K562 (cell line): ENCODE data around the gene DNAJC1. TPM values are rescaled to one million over a fixed set of nuclear protein-coding genes. Genes with fewer than 3 reads are reported as not detected.
"Not testable (repeated sequence)": the region's sequence is repeated elsewhere in the genome, so short reads cannot be mapped to it uniquely, and the experiment has no call there.

ENCODE experiments used
- ATAC-seq: fragments of 200-7000 bp; cut with Tn5 transposase; 3 replicates; pipeline ENCODE4 v1.9.1; 2020; ENCODE audit warnings: moderate library complexity
- BruUV-seq: library from RNA; stranded (reverse); fragments of 400-500 nt; replicated peaks from 2 replicates; lab custom pipeline; 2021; lab: Mats Ljungman, UMichigan
- CTCF ChIA-PET: fragments of 300-600 bp; formaldehyde crosslinking; extraction: SDS; loops from one replicate; lab custom pipeline; 2021; ENCODE audit warnings: low intra/inter-chr PET ratio; lab: Yijun Ruan, JAX
- POLR2A ChIA-PET: fragments of 300-600, 350-650 bp; sonication (Branson Sonifier 250); formaldehyde crosslinking; extraction: SDS; loops from one replicate; lab custom pipeline; 2021; ENCODE audit warnings: antibody characterized with exemption, inconsistent platforms; lab: Yijun Ruan, JAX
- DNase-seq, 4 experiments: peaks; one replicate each; pipeline versions ENCODE4 v3.0.0 to v3.0.0-alpha.2; 2011 to 2018; ENCODE audit warnings: low spot score in 3 of 4, mixed read lengths in 3 of 4; ENCODE audit errors: extremely low read depth in 1 of 4
- FAIRE-seq: peaks from 2 replicates; lab custom pipeline; 2011; peaks lifted over from hg19 to GRCh38; lab: Jason Lieb, UNC
- H2AFZ ChIP-seq: 2 replicates; pipeline ENCODE4 v1.6.0; 2011; ENCODE audit warnings: low read depth, low read length, control low read depth, inconsistent platforms
- H3K27ac ChIP-seq: fragments of 200-600 bp; 3 replicates; pipeline ENCODE4 v1.8.0; 2011; ENCODE audit warnings: low read depth, mild to moderate bottlenecking, control low read depth, inconsistent platforms, low read length, moderate library complexity, mixed read lengths; ENCODE audit errors: extremely low read depth
- H3K27me3 ChIP-seq, 2 experiments: fragments of 300-600 bp in 1 of 2; 2 replicates in 1 of 2; 3 replicates in 1 of 2; pipeline versions ENCODE4 v1.6.0 to v1.8.0; 2011; ENCODE audit warnings: inconsistent platforms in 2 of 2, low read length in 2 of 2, mild to moderate bottlenecking in 1 of 2, mixed read lengths in 1 of 2, moderate library complexity in 1 of 2; ENCODE audit not compliant: control insufficient read depth in 2 of 2, insufficient read depth in 2 of 2
- H3K36me3 ChIP-seq: fragments of 300-600 bp; 3 replicates; pipeline ENCODE4 v1.8.0; 2011; ENCODE audit warnings: mild to moderate bottlenecking, low read length, inconsistent platforms; ENCODE audit not compliant: control insufficient read depth, insufficient read depth
- H3K4me1 ChIP-seq, 2 experiments: fragments of 200-600 bp in 1 of 2; replicated peaks in 1 of 2; 2 replicates in 1 of 2; 3 replicates in 1 of 2; pipeline versions ENCODE4 v1.5.1 to v1.8.0; 2011; ENCODE audit warnings: inconsistent platforms in 2 of 2, low read length in 2 of 2, mild to moderate bottlenecking in 1 of 2, mixed read lengths in 1 of 2, moderate library complexity in 1 of 2; ENCODE audit not compliant: control insufficient read depth in 2 of 2, insufficient read depth in 2 of 2
- H3K4me2 ChIP-seq: 2 replicates; pipeline ENCODE4 v1.6.1; 2011; ENCODE audit warnings: low read length, control low read depth, inconsistent platforms, mixed read lengths; ENCODE audit not compliant: insufficient read depth
- H3K4me3 ChIP-seq: fragments of 200-600 bp; sonication (generic), shearing (Covaris generic); 2 replicates; pipeline ENCODE4 v1.5.1; 2016; ENCODE audit warnings: control low read depth, inconsistent platforms
- H3K79me2 ChIP-seq: fragments of 200-600 bp; 3 replicates; pipeline ENCODE4 v1.8.0; 2011; ENCODE audit warnings: low read length, inconsistent platforms; ENCODE audit not compliant: control insufficient read depth, insufficient read depth
- H3K9ac ChIP-seq, 2 experiments: 2 replicates each; pipeline versions ENCODE4 v1.6.0 to v1.6.1; 2011; ENCODE audit warnings: low read depth in 2 of 2, low read length in 2 of 2, control low read depth in 1 of 2, inconsistent platforms in 1 of 2, mild to moderate bottlenecking in 1 of 2, mixed read lengths in 1 of 2; ENCODE audit not compliant: insufficient read depth in 1 of 2
- H3K9me1 ChIP-seq: one replicate; pipeline ENCODE4 v1.6.0; 2011; ENCODE audit warnings: inconsistent platforms, mild to moderate bottlenecking, low read length, moderate library complexity; ENCODE audit not compliant: control insufficient read depth, insufficient read depth
- H3K9me3 ChIP-seq: replicated peaks from 2 replicates; pipeline ENCODE4 v1.5.1; 2011; ENCODE audit warnings: low read depth, low read length, inconsistent platforms; ENCODE audit not compliant: control insufficient read depth, insufficient read depth
- H4K20me1 ChIP-seq: replicated peaks from 2 replicates; pipeline ENCODE4 v1.6.1; 2011; ENCODE audit warnings: low read length, inconsistent platforms, mixed read lengths; ENCODE audit not compliant: control insufficient read depth, insufficient read depth
- C11orf30 ChIP-seq: fragments of 450-650 bp; IDR thresholded peaks from 2 replicates; pipeline ENCODE4 v1.6.1; 2016; ENCODE audit warnings: low read depth, mild to moderate bottlenecking
- ZBTB33 ChIP-seq: sonication (generic); formaldehyde crosslinking; IDR thresholded peaks from 2 replicates; pipeline ENCODE4 v1.8.1; 2023; ENCODE audit warnings: mild to moderate bottlenecking, missing genetic modification reagents
- ZNF79 ChIP-seq: fragments of 250-450 bp; sonication (Bioruptor Pico); IDR thresholded peaks from 2 replicates; pipeline ENCODE4 v1.4.0; 2020; ENCODE audit warnings: low read depth, mild to moderate bottlenecking, moderate library complexity
- WGBS: fragments of 100-300 bp; shearing (Covaris generic); methylation state at CpG from one replicate; pipeline ENCODE4 v1.1.6; 2016; ENCODE audit warnings: low coverage, mixed read lengths; ENCODE audit not compliant: insufficient coverage; ENCODE audit errors: missing lambda C conversion rate; 5-methylcytosine and 5-hydroxymethylcytosine counted together
- in situ Hi-C: fragments of 300-500 bp; cut with MboI; formaldehyde crosslinking; loops from 4 replicates; pipeline ENCODE4 v1.15.0; 2018; ENCODE audit warnings: inconsistent platforms, mixed read lengths
- intact Hi-C: fragments of 100-400 bp; cut with micrococcal nuclease; formaldehyde crosslinking; loops from 2 replicates; pipeline ENCODE4 v1.14.2; 2022
- polyA plus RNA-seq, 8 experiments: library from polyadenylated mRNA; depleted of rRNA in 4 of 8; stranded (reverse) in 5 of 8; unstranded in 3 of 8; fragments of >200 nt; fragmentation: Nextera tagmentation in 2 of 8; fragmentation: Illumina TruSeq in 1 of 8; extraction: Ambion mirVana in 2 of 8; extraction: Trizol in 1 of 8; gene quantifications; 2 replicates each; pipeline versions ENCODE4 v1.2.1 to v1.2.3, GENCODE V29; 2011 to 2014; ENCODE audit warnings: inconsistent platforms in 1 of 8, missing spikeins in 1 of 8
- total RNA-seq, 7 experiments: library from RNA; depleted of rRNA in 6 of 7; stranded (reverse); fragments of >200 nt in 6 of 7; fragmentation: Illumina TruSeq in 2 of 7; extraction: Trizol in 2 of 7; gene quantifications; 2 replicates each; pipeline versions ENCODE4 v1.2.1 to v1.2.3, GENCODE V29; 2011 to 2021; ENCODE audit warnings: low replicate concordance in 1 of 7

Gene DNAJC1
- total and polyA plus RNA-seq, 9 of the 15 experiments (the other 6 are each of a cell fraction or from before 2014, with no cell fraction given) = 5.4 to 77.6 (median 40.3) TPM

GRCh38 chr10:21834574-21834973, 169.0 kb downstream of the DNAJC1 start:
- H3K79me2 ChIP-seq, H3K4me1 ChIP-seq, BruUV-seq, H3K27ac ChIP-seq, FAIRE-seq, CTCF ChIA-PET, H3K9me1 ChIP-seq, ATAC-seq, DNase-seq, H3K4me3 ChIP-seq, H3K27me3 ChIP-seq, H3K4me2 ChIP-seq, intact Hi-C loops, H3K9ac ChIP-seq, H4K20me1 ChIP-seq, H3K9me3 ChIP-seq, POLR2A ChIA-PET, in situ Hi-C loops, H3K36me3 ChIP-seq, H2AFZ ChIP-seq: not testable (repeated sequence)
- 0 out of 2 replicates have a peak, but pooled peaks have one; percentile 21 for TF ChIP-seq ZBTB33 (CRISPR knock-in tag)
- WGBS = 87% methylated on average over 10 of the region's 10 CpGs

DNA sequence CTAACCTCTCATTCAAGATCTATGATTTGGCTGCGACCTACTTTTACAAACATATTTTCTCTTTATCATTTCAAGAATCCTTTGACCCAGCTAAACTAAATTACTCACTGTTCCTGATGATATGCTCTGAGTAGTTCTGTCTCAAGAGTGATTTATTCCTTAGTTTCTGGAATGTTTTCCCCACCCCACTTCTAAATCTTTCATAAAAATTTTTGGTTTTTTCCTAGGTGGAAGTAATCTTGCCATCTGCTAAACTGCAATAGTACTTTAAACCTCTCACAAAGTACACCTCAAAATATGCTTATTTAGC, 170.8 kb downstream of the DNAJC1 start:
- 85% methylated on average over 1 of the region's 1 CpG for WGBS
- no peaks in the 10 kb centered on the region for H3K36me3 ChIP-seq
- no peaks in the 10 kb centered on the region for H3K79me2 ChIP-seq
- ATAC-seq (no peak), DNase-seq (no peak), FAIRE-seq (no peak)
- H3K9me1 ChIP-seq = no peaks in the 10 kb centered on the region
- H4K20me1 ChIP-seq = no peaks in the 10 kb centered on the region
- H3K27ac ChIP-seq = no peak overlapping the region
- in situ Hi-C loops = no loop called here
- no peak overlapping the region for H3K4me2 ChIP-seq
- no peaks in the 10 kb centered on the region for H3K27me3 ChIP-seq
- peaks cover 4% of the 10 kb centered on the region for H3K9me3 ChIP-seq
- H3K9ac ChIP-seq = no peak overlapping the region
- H3K4me1 ChIP-seq = peaks cover 0 to 2% of the 10 kb centered on the region in 2 experiments; a peak in 1 of 5 replicates
- TF ChIP-seq C11orf30 (0 out of 2 replicates have a peak, but pooled peaks have one; percentile 22), ZNF79 (CRISPR knock-in tag) (no peak)
- TF ChIP-seq, all 486 proteins: peak for 1
- no TSS peak for BruUV-seq
- Histone ChIP-seq H2AFZ (no peak overlapping the region), H3K4me3 (no peak overlapping the region)
- POLR2A ChIA-PET = no interaction called here
- CTCF ChIA-PET = no interaction called here
- intact Hi-C loops = no loop called here
